NB4 (cell line): ENCODE measurements around the gene FMNL2.

ENCODE experiments used
- DNase-seq: peaks from one replicate; pipeline ENCODE4 v3.0.0; 2010; ENCODE audit warnings: low read depth
- H3K4me3 ChIP-seq: one replicate; pipeline ENCODE4 v1.5.1; 2011; ENCODE audit warnings: mild to moderate bottlenecking, low read depth, low read length, moderate library complexity
- CTCF ChIP-seq: IDR thresholded peaks from one replicate; pipeline ENCODE4 v1.5.1; 2012; ENCODE audit warnings: low read depth, low read length
- MAX ChIP-seq: IDR thresholded peaks from 2 replicates; pipeline ENCODE4 v1.6.1; 2011; ENCODE audit warnings: low read depth, low read length
- MYC ChIP-seq: IDR thresholded peaks from 2 replicates; pipeline ENCODE4 v1.6.1; 2011; ENCODE audit warnings: low read depth, low read length
- POLR2A ChIP-seq: IDR thresholded peaks from 2 replicates; pipeline ENCODE4 v1.6.1; 2011; ENCODE audit warnings: mild to moderate bottlenecking; ENCODE audit not compliant: insufficient read length; ENCODE audit errors: extremely low read depth

Gene FMNL2

GRCh38 chr2:152458441-152458940, 123.5 kb downstream of the FMNL2 start:
- no peak for DNase-seq
- H3K4me3 ChIP-seq = no peak overlapping the region
- TF ChIP-seq CTCF (no peak), MAX (no peak), POLR2A (no peak), MYC (no peak)

GRCh38 chr2:152459091-152459490, 124.1 kb downstream of the FMNL2 start:
- TF ChIP-seq MYC = no peak
- no peak for TF ChIP-seq CTCF
- DNase-seq = no peak
- no peak overlapping the region for H3K4me3 ChIP-seq

- no peak overlapping the region for H3K4me3 ChIP-seq
- DNase-seq = no peak
- TF ChIP-seq CTCF = no peak
- no peak for TF ChIP-seq MAX
- TF ChIP-seq POLR2A = no peak
- TF ChIP-seq MYC = no peak
Measured at GRCh38 chr2:152460567-152460966, 125.6 kb downstream of the FMNL2 start.

- DNase-seq = no peak
- TF ChIP-seq POLR2A (no peak), MYC (no peak), MAX (no peak), CTCF (no peak)
- no peak overlapping the region for H3K4me3 ChIP-seq
Measured at GRCh38 chr2:152462120-152462519, 127.1 kb downstream of the FMNL2 start.

- H3K4me3 ChIP-seq = no peak overlapping the region
- no peak for DNase-seq
- no peak for TF ChIP-seq CTCF
- no peak for TF ChIP-seq POLR2A
- TF ChIP-seq MYC = no peak
- TF ChIP-seq MAX = no peak
Measured at GRCh38 chr2:152462779-152463178, 127.8 kb downstream of the FMNL2 start.

GRCh38 chr2:152464851-152465470, 130.0 kb downstream of the FMNL2 start:
- TF ChIP-seq POLR2A = no peak
- TF ChIP-seq MAX = no peak
- TF ChIP-seq MYC = no peak
- TF ChIP-seq CTCF = no peak
- DNase-seq = no peak
- H3K4me3 ChIP-seq = no peak overlapping the region
